Left hindlimb (tissue), 1 donor: ENCODE results near the gene SNORC.
A peak's percentile ranks its signal among the peaks of the same experiment; 100 is the strongest.

Experiments
- DNase-seq: peaks from one replicate; pipeline ENCODE4 v3.0.0-alpha.2; 2018

SNORC gene

GRCh38 chr2:232869138-232870017, 686 bp upstream of the SNORC start:
- DNase-seq, result no peak

DNA sequence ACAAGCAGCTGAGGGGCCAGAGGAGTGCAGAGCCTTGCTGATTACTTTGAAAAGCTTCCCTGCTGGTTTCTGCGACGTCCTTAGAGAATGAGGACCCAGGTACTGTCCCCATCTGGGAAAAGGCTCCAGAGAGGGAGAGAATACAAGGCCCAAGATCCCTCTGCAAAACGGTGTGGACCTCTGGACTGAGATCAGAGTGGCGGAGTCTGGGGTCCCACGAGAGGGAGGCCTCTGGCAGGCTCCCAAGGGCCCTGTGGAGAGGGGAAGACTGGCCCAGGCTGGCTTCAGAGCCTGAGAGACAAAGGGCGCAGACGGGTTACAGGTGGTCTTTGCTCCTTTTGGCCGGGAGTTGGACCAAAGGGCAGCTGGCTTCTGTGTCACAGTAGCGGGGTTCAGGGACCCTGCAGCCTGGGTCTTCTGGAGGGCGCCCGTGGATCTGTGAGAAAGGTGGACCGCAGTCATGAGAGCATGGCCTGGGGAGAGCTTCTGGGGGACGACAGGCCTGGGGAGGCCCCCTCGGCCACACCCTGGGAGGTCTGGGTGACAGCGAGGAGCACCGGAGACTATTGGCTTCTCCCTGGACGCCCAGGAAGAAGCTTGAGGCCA, 805 bp downstream of the SNORC start:
- no peak for DNase-seq

- DNase-seq, result no peak
These were observed 1.4 kb downstream of the SNORC start for GRCh38 chr2:232871418-232871834.

GRCh38 chr2:232871835-232872736, 2.0 kb downstream of the SNORC start:
- peak; percentile 80 for DNase-seq

- peak; percentile 68 for DNase-seq
These were observed 2.8 kb downstream of the SNORC start for GRCh38 chr2:232872826-232873225.

GRCh38 chr2:232873292-232873908, 3.3 kb downstream of the SNORC start:
- DNase-seq, result no peak

- no peak for DNase-seq
These were observed 4.0 kb downstream of the SNORC start for GRCh38 chr2:232873909-232874641.

- no peak for DNase-seq
These were observed 4.7 kb downstream of the SNORC start for GRCh38 chr2:232874677-232875223.

DNA sequence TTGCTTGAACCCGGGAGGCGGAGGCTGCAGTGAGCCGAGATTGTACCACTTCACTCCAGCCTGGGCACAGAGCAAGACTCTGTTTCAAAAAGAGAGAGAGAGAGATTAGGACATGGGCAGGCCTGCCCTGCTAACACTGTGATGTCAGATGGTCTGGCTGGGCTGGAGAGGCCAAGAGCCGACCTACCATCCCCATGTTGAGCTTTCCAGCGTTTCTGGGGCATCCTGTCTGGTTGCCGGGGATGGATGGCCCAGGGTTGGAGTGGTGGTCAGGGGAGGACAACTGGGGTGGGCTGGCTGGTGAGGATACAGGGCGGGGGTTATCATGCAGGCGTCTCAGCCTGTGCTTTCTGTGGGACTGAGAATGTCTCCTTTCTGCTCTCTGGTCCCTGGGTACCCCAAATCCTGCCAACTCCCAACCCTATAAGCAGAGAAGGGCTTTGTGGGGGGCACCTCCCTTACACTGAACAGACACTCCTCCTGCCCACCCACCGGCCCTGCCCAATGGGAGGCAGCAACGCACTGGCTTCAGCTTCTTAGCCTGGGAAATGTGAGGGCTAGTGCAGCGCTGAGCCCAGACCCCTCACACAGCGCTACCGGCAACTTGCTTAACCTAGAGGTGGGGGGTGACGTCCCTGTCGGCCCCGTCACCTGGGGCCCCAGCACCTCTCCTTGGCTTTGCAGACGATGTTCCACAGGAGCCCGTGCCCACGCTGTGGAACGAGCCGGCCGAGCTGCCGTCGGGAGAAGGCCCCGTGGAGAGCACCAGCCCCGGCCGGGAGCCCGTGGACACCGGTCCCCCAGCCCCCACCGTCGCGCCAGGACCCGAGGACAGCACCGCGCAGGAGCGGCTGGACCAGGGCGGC, 5.4 kb downstream of the SNORC start:
- DNase-seq, result no peak

- no peak for DNase-seq
These were observed 6.3 kb downstream of the SNORC start for GRCh38 chr2:232876161-232876977.

DNA sequence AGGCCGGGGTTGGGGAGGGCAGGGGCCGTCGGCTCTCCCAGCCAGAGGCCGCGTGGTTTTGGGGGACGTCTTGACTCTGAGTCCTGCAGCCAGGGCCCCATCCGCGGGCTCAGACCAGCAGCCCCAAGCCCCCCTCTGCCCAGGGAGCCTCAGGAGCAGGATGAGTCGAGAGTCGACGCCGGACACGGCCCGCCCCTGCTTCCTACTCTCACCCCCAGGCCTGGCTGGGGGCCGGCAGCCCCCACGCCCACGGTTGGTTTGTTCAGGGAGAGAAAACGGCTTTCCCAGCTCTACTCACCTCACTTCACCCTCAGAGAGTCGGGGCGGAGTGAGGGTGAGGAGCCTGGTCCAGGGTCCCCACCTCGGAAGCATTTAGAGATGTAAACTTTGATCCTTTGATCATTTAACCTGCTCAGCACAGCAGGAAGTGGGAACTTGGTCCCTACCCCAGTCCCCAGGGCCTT, 6.9 kb downstream of the SNORC start:
- DNase-seq, result no peak

- DNase-seq, result no peak
These were observed 8.0 kb downstream of the SNORC start for GRCh38 chr2:232877940-232878511.

- no peak for DNase-seq
These were observed 9.0 kb downstream of the SNORC start for GRCh38 chr2:232878855-232879617.

DNA sequence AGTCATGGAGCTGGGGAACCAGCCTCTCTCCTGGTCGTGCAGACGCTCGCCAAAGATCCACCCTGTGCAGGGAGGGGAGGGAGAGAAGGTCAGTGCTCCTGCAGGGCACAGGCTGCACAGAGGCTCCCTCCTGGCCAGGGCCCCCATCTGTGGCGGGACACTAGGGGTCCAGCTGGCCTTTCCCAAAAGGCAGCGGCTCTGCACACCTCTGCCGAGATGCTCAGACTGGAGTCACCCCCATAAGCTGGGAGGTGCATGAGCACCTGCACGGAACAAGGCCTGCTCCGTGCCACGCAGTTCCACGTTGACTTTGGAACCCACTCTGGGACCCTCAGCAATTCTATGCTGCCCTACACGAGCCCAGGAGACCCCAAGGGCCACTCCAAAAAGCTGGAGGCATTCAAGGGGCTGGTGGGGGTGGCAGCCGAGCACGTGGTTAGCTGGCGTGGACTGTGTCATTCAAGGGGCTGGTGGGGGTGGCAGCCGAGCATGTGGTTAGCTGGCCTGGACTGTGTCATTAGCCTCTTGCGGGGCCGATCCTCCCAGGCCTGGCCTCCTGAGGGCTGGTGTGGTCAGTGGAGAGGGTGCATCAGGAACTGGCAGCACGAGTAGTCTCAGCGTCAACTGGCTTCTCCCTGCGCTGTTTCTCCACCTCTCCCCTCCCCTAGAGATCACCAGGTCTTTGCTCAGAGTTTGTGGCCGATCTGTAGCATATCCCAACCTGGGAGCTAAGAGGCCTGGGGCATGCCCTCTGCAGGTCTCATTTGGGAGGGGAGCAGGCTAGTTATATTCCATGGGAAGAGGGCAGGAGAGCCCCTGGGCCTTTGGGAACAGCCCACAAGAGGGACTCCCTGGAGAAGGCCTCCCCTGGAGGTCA, 9.8 kb downstream of the SNORC start:
- no peak for DNase-seq

DNA sequence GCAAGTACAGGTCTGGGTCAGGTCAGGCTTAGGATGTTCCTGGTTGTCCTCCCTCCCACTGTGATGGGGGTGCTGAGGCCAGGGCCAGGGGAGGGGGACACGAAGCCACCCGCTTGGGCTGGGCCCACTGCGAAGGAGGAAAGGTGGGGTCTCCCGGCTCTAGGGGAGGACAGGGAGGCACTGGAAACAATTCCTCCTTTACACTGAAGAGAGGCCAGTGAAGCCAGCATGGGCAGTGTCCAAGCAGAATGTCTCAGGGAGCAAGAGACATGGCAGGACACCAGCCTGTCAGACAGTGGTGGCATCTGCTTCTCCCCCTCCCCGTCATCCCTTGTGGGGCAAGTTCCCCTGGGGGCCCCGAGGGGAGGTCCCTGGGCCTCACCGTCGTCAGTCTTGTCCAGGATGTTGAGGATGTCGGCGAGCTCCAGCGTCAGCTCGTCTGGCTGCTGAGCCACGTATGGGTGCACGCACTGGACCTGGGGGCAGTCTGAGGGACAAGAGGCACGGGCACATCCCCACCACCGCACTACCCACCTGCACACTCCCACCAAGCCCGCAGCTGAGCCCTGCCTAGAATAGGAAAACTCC, 10.8 kb downstream of the SNORC start:
- no peak for DNase-seq

- DNase-seq, result no peak
These were observed 12.0 kb downstream of the SNORC start for GRCh38 chr2:232882085-232882484.

- DNase-seq, result no peak
These were observed 12.5 kb downstream of the SNORC start for GRCh38 chr2:232882505-232883115.
